ENCODE data around the gene SPARCL1.
"Not testable (repeated sequence)": the region's sequence is repeated elsewhere in the genome, so short reads cannot be mapped to it uniquely, and the experiment has no call there.

Gene SPARCL1

DNA sequence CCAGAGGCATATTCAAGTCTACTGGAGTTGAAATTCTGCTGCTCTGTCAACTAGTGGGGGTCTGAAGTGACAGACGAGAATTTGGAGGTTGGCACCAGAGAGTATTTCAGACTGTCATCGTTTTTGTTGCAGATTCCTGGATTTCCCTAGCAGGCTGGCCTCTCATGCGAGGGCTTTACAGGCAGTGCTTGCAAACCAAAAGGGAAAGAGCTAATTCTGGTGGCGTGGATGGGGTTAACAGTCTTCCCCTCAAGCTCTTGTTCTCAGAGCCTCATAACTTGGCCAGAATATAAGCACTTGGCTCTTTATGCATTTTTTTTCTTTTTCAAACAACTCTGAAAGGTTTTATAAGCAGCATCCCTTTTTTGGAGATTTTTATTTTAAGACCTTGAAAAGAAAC, at the start of gene SPARCL1:
Gene SPARCL1, minus strand, starts transcription at position 190 of the 400 bp plus-strand sequence. CDS start 29,802 bp downstream, outside the sequence.
- DNase-seq, result no peak

- DNase-seq, result no peak
Measured at GRCh38 chr4:87575983-87576382, 46.8 kb upstream of the SPARCL1 start.

DNA sequence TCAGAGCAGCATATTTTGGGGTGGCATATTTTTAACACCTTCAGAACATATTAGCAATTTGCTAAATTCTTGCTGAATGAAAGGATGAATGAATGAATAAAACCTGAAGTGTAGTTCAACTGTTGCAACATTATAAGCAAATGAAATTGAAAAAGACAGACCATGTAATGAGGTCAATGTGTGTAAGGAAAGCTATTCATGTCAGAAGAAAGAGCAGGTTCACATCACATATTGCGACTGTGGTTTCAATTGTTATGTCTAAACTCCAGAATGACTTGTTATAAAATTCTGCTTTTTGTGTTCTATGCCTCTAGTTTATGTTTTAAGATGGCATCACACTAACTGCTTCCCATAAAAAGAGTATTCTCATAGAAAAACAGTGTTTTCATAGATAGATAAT, 46.2 kb upstream of the SPARCL1 start:
- DNase-seq, result no peak

- no peak for DNase-seq
Measured at GRCh38 chr4:87574996-87575395, 45.8 kb upstream of the SPARCL1 start.

DNA sequence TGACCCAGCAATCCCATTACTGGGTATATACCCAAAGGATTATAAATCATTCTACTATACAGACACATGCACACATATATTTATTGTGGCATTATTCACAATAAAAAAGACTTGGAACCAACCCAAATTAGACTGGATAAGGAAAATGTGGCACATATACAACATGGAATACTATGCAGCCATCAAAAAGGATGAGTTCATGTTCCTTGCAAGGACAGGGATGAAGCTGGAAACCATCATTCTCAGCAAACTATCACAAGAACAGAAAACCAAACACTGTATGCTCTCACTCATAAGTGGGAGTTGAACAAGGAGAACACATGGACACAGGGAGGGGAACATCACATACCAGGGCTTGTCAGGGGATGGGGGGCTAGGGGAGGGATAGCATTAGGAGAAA, 45.2 kb upstream of the SPARCL1 start:
- DNase-seq, result not testable (repeated sequence)

GRCh38 chr4:87570290-87570805, 41.2 kb upstream of the SPARCL1 start:
- no peak for DNase-seq

- no peak for DNase-seq
Measured at GRCh38 chr4:87567191-87567590, 38.0 kb upstream of the SPARCL1 start.

DNA sequence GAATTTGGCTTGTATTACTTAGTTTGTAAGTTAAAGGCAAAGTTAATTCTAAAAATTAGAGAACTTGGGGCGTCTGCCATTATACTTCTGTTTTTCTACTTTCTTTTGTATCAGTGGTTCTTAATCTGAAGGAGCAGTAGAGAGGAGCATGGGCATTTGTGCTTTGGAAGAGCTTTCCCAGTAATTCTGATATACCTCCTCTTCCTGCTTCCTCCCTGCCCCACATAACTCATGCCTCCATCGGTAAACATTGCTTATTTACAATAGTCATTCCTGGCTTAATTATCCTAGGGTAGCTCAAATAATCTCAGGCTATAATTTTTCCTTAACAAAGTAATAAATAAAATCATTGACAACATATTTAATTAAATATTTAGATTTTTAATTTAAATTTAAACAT, 37.1 kb upstream of the SPARCL1 start:
- no peak for DNase-seq

GRCh38 chr4:87565746-87566145, 36.6 kb upstream of the SPARCL1 start:
- DNase-seq, result no peak

GRCh38 chr4:87560802-87561201, 31.6 kb upstream of the SPARCL1 start:
- DNase-seq, result no peak

DNA sequence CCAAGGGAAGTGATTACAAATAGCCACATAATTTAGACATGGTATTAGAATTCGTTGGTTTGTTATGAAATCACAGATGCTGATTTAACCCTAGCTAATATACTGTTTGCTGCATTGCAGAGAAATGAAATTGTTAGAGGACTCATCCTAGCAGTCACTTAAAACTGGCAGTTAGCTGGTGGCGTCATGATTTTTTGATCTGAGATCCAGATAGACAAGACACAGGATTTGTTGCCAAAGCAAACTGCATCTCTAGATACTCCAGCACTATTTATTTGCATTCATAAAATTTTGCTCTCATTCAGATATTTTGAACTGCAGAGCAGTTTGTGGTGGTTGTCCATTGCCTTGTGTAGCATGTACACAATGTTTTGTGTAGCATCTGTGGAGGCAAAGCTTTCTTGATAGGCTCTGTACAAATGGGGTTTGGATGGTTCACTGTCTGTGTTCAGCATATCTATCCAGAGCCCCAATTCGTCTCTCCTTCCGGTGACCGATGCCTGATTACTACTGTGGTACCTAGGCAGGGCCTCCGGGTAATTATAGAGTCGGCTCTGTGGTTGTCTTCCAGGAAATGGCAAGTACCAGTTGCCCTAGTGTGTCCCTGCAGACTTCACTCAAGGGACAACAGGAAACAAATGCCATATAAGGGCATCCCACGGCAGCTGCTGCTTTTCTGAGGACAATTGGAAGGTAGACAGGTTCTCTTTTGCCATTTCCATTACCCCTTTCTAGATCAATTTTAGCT, 30.1 kb upstream of the SPARCL1 start:
- DNase-seq, result peak; percentile 61 to 75

GRCh38 chr4:87557348-87557747, 28.2 kb upstream of the SPARCL1 start:
- no peak for DNase-seq

DNA sequence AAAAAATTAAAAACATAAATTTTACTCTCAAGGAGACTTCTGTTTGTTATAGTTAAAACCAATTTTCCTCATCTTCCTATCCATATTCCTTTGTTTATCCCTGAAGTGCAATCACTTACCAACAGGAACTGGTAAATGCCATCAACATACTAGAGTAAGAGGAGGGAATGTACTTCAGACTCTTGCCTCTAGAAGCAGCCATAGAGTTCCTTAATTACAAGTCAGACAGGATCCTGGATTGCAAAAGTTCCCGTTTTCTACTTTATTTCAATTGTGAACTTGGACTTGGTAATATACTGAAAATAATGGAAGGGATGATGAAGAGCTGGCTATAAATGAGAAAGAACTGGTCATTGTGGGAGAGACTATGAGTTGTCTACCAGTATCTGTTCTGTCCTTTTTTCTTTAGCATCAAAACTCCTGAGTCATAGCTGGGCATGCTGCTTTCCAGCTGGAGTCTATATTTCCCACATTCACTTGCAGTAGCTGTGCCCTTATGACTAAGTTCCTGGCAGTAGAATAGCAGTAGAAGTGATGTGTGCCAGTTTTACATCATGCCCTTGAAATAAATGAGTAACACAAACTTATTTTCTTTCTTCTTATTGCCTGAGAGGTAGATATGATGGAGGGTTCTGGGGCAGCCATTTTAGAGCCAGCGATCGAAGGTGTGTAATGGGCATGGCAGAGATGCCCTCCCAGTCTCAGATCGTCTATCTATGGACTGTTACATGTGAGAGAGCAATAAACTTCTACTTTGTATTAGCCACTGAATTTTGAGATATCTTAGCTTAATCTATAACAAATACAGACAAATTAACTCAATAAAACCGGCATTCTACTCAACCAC, 26.8 kb upstream of the SPARCL1 start:
- no peak for DNase-seq

- no peak for DNase-seq
Measured at GRCh38 chr4:87553182-87553581, 24.0 kb upstream of the SPARCL1 start.

- DNase-seq, result no peak
Measured at GRCh38 chr4:87551361-87551760, 22.2 kb upstream of the SPARCL1 start.

- DNase-seq, result no peak
Measured at GRCh38 chr4:87547016-87547708, 18.0 kb upstream of the SPARCL1 start.

DNA sequence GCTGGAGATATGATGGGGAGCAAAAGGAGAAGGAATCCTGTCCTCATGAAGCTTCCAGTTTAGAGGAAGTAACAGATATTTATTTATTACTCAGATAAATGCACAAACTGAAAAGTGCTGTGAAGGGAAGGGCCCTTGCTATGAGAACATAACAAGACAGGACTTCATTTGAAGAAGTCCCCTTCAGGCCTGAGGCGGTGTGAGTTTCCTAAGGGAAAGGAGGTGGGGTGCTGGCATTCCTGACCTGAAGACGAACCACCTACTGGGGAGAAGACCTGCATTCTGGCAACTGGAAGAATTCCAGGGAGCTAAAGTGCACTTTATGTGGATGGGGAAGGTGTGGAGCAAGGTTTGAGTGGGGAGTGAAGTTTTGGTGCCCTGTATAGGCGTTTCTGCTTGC, 15.9 kb upstream of the SPARCL1 start:
- DNase-seq, result no peak

DNA sequence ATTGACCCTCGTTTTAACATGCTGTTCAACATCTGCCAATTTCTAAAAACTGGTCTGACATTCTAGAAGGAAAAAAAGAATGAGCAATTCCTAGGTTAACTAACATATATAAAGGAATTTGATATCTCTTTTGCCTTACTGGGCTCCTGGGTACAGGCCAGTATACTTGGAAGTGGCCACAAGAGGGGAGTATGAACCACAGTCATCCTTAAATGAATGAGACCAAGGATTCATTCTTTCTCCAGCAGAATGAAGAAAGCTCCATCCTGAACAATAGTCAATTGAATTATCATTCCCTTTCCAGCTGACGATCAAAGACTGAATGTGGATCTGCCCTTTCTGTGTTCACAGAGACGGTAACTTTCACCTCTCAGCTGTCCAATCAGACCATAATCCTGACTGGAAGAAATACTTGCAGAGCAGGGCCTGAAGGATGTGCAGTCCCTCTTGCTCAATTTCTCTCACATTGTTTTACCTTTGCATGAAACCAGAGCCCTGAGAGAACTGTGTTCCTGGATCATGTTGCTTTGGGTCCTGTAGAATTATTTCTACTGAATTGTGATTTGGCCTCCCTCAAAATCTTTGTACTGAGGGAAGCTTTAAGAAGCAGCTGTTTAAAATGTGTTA, 14.8 kb upstream of the SPARCL1 start:
- DNase-seq, result no peak

DNA sequence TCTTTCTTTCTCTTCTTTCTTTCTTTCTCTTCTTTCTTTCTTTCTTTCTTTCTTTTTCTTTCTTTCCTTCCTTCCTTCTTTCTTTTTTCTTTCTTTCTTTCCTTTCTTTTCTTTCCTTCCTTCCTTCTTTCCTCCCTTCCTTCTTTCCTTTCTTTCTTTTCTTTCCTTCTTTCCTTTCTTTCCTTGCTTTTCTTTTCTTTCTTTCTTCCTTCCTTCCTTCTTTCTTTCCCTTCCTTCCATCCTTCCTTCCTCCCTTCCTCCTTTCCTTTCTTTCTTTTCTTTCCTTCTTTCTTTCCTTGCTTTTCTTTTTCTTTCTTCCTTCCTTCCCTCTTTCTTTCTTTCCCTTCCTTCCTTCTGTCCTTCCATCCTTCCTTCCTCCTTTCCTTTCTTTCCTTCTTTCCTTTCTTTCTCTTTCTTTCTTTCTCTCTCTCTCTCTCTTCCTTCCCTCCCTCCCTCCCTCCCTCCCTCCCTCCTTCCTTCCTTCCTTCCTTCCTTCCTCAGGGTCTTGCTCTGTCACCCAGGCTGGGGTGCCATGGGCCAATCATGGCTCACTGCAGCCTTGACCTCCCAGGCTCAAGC, 13.6 kb upstream of the SPARCL1 start:
- no peak for DNase-seq

DNA sequence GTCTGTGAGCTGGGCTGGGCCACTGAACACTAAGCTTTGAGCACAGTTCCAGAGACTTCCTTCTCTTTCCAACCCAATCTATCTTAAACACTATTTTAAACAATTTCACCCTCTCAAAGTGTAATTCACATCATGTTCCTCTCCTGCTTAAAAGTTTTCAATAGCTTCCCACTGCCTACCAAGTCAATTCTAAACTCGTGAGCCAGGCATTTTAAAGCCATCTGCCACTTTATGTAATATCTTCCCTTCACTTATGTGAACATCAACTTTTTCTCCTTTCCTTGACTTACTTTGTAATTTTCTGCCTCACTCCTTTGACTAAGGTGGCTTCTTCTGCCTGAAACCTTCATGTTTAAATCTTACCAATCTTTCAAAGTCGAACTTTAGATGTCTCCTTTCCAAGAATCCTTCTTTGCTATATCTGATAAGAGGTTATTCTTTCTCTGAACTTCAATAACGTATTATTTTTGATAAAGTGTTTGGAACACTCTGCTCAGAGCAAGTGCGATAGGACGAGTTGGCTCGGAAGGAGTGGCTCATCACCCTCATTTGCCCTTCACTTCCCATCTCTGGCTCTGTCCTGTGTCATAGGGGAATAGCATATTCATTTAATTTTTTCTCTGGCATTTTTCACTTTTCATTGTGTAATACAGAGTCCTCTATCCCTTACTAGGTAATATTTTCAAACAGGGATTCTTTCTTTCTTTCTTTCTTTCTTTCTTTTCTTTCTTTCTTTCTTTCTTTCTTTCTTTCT, 13.0 kb upstream of the SPARCL1 start:
- no peak for DNase-seq

- no peak for DNase-seq
Measured at GRCh38 chr4:87541521-87541920, 12.3 kb upstream of the SPARCL1 start.

Measured in CD4-positive, alpha-beta T cell treated with Interferon alpha-2 for 1 hour (primary cell).